Ascending aorta (tissue), 2 donors: ENCODE data around the gene EHMT1. TPM values are rescaled to one million over a fixed set of nuclear protein-coding genes. Genes with fewer than 3 reads are reported as not detected.
"Not testable (repeated sequence)": the region's sequence is repeated elsewhere in the genome, so short reads cannot be mapped to it uniquely, and the experiment has no call there.

Experiments
- DNase-seq, 2 donors: peaks; one replicate each; pipeline ENCODE4 v3.0.0-alpha.2; 2019; ENCODE audit warnings: low spot score in 2 of 2
- H3K27ac ChIP-seq, 2 donors: fragments of 200-600 bp; sonication (generic); one replicate each; pipeline ENCODE4 v1.5.1; 2016 to 2017; ENCODE audit warnings: mild to moderate bottlenecking in 1 of 2
- H3K27me3 ChIP-seq: fragments of 200-600 bp; sonication (generic); one replicate; pipeline ENCODE4 v1.5.1; 2017
- H3K36me3 ChIP-seq, 2 donors: fragments of 200-600 bp; sonication (generic); one replicate each; pipeline ENCODE4 v1.5.1; 2016
- H3K4me1 ChIP-seq, 2 donors: fragments of 200-600 bp; sonication (generic); one replicate each; pipeline ENCODE4 v1.5.1; 2016 to 2017; ENCODE audit warnings: mild to moderate bottlenecking in 1 of 2
- H3K4me3 ChIP-seq, 2 donors: fragments of 200-600 bp; sonication (generic); one replicate each; pipeline ENCODE4 v1.5.1; 2016 to 2017; ENCODE audit warnings: mild to moderate bottlenecking in 1 of 2
- H3K9me3 ChIP-seq, 2 donors: fragments of 200-600 bp; sonication (generic); one replicate each; pipeline ENCODE4 v1.5.1; 2016
- intact Hi-C: fragments of 100-400 bp; cut with DNase I; formaldehyde crosslinking; loops from one replicate; pipeline ENCODE4 v1.15.1; 2023
- total RNA-seq: library from RNA; depleted of rRNA; stranded (reverse); fragments of >200 nt; gene quantifications from one replicate; pipeline ENCODE4 v1.1.0, GENCODE V29; 2016
- TF ChIP-seq, protein P1 (sequence below), 3 experiments: fragments of 200-600 bp in 2 of 3; fragments of 450-650 bp in 1 of 3; sonication (generic) in 2 of 3; IDR thresholded peaks; one replicate each; pipeline ENCODE4 v1.5.1; 2016 to 2019; ENCODE audit warnings: antibody characterized with exemption in 3 of 3, mild to moderate bottlenecking in 1 of 3, moderate library complexity in 1 of 3

EHMT1 gene
- total RNA-seq, 1 donor from 2014 or later: 49.9 TPM

DNA sequence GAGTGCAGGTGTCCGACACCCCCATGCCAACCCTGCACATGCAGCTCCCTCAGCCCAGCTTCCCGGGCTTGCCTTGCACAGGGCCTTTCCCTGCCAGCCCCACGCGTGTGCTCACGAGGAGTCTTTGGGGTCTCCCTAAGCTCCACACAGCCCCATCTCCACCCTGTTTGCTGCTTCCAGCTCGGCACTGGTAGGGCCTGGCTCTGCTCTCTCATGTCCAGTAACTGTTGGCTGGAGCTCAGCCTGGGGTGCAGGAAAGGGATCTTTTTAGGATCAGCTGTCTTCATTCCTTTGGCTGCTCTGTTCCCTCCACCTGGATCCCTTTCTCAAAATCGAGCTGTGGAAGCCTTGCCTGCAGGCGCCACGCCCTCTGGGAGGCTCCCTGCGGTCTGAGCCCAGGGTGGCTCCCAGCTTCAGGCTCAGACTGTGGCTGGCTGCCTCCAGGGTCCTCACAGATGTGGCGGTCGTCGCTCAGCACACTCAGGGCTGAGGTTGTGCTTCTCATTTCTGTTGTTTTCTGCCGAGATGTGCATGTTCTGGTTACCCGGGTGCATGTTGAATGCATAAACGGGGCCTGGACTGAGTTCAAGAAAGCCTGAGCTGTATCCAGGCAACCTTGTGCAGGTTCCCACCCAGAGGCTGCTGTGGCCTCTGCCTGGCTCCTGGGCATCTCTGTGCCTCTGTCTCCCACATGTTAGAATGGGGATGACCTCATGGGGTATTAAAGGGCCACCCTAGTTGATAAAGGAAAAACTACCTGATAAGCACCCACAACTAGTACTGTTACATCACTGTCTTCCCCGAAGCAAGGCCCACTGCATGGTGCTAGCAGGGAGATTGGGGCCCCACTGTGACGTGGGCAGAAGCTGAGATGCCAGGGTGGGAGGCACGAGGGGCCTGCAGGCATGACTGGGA lies 263.0 kb downstream of the EHMT1 start:
- TF ChIP-seq, protein P1, sequence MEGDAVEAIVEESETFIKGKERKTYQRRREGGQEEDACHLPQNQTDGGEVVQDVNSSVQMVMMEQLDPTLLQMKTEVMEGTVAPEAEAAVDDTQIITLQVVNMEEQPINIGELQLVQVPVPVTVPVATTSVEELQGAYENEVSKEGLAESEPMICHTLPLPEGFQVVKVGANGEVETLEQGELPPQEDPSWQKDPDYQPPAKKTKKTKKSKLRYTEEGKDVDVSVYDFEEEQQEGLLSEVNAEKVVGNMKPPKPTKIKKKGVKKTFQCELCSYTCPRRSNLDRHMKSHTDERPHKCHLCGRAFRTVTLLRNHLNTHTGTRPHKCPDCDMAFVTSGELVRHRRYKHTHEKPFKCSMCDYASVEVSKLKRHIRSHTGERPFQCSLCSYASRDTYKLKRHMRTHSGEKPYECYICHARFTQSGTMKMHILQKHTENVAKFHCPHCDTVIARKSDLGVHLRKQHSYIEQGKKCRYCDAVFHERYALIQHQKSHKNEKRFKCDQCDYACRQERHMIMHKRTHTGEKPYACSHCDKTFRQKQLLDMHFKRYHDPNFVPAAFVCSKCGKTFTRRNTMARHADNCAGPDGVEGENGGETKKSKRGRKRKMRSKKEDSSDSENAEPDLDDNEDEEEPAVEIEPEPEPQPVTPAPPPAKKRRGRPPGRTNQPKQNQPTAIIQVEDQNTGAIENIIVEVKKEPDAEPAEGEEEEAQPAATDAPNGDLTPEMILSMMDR (IDR thresholded peaks at IDR 0.05): no peak
- H3K27ac ChIP-seq: no peak overlapping the region

DNA sequence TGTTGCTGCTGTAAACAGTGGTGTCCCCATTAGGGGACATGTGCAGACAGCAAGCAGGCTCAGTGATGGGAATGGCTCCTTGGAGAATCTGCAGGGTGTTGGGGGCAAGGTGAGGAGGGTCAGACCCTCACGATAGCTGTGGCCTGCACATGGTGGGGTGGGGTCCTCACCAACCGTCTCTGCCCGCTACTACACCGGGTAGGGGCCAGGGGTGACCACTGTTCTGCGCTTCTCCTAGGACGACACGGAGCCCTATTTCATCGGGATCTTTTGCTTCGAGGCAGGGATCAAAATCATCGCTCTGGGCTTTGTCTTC lies 263.7 kb downstream of the EHMT1 start:
- no peak overlapping the region for H3K27ac ChIP-seq
- H3K4me1 ChIP-seq: no peaks in the 10 kb centered on the region
- H3K9me3 ChIP-seq: no peaks in the 10 kb centered on the region
- TF ChIP-seq, protein P1 (IDR thresholded peaks at IDR 0.05): no peak
- no peak for DNase-seq
- H3K27me3 ChIP-seq: peaks cover 6% of the 10 kb centered on the region
- no peak overlapping the region for H3K4me3 ChIP-seq
- no peaks in the 10 kb centered on the region for H3K36me3 ChIP-seq
- intact Hi-C loops: no loop called here

More for the DNA sequence above, 263.0 kb downstream of the EHMT1 start:
- Histone ChIP-seq H3K27me3 (peaks cover 11% of the 10 kb centered on the region), H3K36me3 (no peaks in the 10 kb centered on the region), H3K4me3 (no peak overlapping the region), H3K4me1 (no peaks in the 10 kb centered on the region), H3K9me3 (no peaks in the 10 kb centered on the region)
- intact Hi-C loops: no loop called here
- DNase-seq: no peak

DNA sequence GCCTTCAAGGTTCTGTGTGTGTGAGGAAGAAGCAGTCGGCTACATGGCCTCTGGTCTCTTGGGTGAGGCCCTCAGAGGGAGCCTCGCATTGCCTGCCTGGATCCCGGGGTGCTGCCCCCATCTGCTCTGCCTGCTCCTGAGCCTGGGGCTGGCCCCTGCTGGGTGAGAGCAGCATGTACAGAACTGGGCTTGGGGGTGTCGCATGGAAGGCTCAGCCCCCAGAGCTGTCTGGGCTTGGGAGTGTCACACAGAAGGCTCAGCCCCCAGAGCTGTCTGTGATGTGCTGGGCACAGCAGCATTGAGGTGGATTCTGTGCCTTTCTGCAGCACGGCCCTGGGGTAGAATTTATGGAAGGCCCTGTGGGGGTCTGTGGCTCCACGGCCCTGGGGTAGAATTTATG lies 265.2 kb downstream of the EHMT1 start:
- H3K27ac ChIP-seq, H3K36me3 ChIP-seq, H3K9me3 ChIP-seq, H3K4me1 ChIP-seq, H3K27me3 ChIP-seq, H3K4me3 ChIP-seq, intact Hi-C loops, DNase-seq: not testable (repeated sequence)

DNA sequence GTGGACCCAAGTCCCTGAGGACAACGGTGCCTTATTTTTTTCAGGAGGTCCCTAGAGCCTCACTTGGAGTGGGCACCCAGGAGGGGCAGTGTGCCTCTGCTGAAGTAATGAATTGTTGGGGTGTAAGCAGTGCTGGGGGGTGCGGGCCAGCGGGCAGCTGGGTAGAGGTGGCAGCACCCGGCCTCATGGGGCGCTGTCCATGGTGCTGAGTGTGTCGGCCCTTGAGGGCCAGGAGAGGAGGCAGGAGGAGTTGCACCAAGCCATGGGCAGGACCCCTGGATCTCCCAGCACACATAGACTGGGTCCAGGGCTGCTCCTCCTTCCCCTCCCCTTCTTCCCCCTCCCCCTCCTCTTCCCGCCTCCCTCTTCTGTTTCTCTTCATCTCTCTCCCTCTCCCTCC lies 265.7 kb downstream of the EHMT1 start:
- intact Hi-C loops, H3K4me1 ChIP-seq, H3K9me3 ChIP-seq, H3K36me3 ChIP-seq, H3K4me3 ChIP-seq, DNase-seq, H3K27ac ChIP-seq, H3K27me3 ChIP-seq: not testable (repeated sequence)

DNA sequence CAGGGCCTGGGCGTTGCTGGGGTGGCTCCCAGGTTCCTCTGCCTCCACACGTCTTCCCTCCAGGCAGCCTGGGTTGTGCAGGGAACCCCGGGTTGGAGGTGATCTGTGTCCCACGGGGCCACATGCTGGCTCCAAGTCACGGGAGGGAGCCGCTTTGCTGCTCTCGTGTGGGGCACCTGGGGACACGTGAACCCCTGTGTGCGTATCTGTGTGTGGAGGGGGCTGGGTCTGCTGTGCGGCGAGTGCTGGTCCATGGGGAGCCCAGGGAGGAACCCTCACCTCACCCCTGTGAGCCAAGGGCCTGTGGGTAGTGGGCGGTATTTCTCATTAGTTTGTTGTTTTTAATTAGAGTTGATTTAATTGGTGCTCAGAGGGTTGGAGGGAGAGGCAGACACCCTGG lies 266.3 kb downstream of the EHMT1 start:
- H3K27ac ChIP-seq, intact Hi-C loops, H3K4me1 ChIP-seq, H3K9me3 ChIP-seq, H3K36me3 ChIP-seq, H3K4me3 ChIP-seq, H3K27me3 ChIP-seq, DNase-seq: not testable (repeated sequence)

Other genes starting within 250 kb of the EHMT1 start
- 16.7 TPM for gene EXD3, start 195.8 kb upstream of the EHMT1 start, total RNA-seq
- gene NOXA1, start 195.6 kb upstream of the EHMT1 start, total RNA-seq: 6.9 TPM
- not detected for gene ENTPD8, start 177.6 kb upstream of the EHMT1 start, total RNA-seq
- 231 TPM for gene NSMF, start 159.7 kb upstream of the EHMT1 start, total RNA-seq
- 13.5 TPM for gene PNPLA7, start 68.6 kb upstream of the EHMT1 start, total RNA-seq
- gene MRPL41, start 67.1 kb upstream of the EHMT1 start, total RNA-seq: 121 TPM
- 57.2 TPM for gene DPH7, start 40.1 kb upstream of the EHMT1 start, total RNA-seq
- 4.3 TPM for gene ZMYND19, start 28.5 kb upstream of the EHMT1 start, total RNA-seq
- gene ARRDC1, start 13.3 kb upstream of the EHMT1 start, total RNA-seq: 56.8 TPM